ENCODE results near the gene SMOC2.

SMOC2 gene

DNA sequence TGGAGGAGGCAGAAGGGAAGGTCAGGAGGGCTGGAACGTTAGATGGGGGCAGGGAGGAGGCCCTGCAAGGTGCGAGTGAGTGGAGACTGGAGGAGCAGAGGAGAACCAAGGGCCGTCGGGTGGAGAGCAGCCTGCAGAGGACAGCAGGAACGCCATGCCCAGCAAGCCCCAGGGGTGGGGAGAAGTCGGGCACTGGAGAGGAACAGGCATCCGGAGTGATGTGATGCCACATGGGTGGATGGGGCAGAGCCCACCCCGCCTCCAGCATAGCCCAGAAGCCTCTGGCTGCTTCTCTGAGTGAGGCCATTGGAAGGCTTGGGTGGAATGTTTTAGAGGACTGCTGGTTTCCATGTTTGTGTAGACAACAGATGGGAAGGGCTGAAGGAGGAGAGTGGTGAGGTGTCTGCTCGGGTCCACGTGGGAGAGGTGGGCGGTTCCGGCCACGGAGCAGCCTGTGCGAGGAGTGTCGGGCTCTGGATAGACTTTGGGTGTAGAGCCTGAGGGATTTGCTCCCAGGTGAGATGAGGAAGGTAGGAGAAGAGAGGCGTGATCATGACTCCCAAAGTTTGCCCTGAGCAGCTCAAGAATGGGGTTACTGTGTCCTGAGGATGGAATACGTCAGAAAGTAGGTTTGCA is 221.4 kb downstream of the SMOC2 start:
- Histone ChIP-seq H3K4me3 (ENCODE audit: low read depth, low read length) (no peak overlapping the region), H3K9me3 (ENCODE audit: control insufficient read depth, insufficient read depth, low read depth, low read length) (no peaks in the 10 kb centered on the region), H3K36me3 (ENCODE audit: control insufficient read depth in 2 of 2, insufficient read depth in 1 of 2, low read length in 2 of 2) (no peaks in the 10 kb centered on the region), H3K4me1 (ENCODE audit: control insufficient read depth, insufficient read depth, low read length) (peaks cover 10% of the 10 kb centered on the region), H3K27ac (ENCODE audit: extremely low read depth, low read depth, low read length) (no peak overlapping the region)
- ChIA-PET POLR2A (no interaction called here), CTCF (no interaction called here)
- TF ChIP-seq ZNF10 (tag by site-specific recombination; IDR thresholded peaks at IDR 0.05) (no peak), BCL11B (tag by site-specific recombination; IDR thresholded peaks at IDR 0.05; ENCODE audit: low read depth) (no peak), ZNF350 (tag by site-specific recombination; IDR thresholded peaks at IDR 0.05) (no peak), ZXDB (tag by site-specific recombination; IDR thresholded peaks at IDR 0.05) (no peak), ZNF211 (tag by site-specific recombination; IDR thresholded peaks at IDR 0.05; ENCODE audit: low read depth) (no peak), ZNF221 (tag by site-specific recombination; IDR thresholded peaks at IDR 0.05; ENCODE audit: borderline replicate concordance) (no peak), ZNF426 (tag by site-specific recombination; IDR thresholded peaks at IDR 0.05) (no peak), ZNF335 (tag by site-specific recombination; conservative IDR thresholded peaks at IDR 0.05) (no peak), GLIS2 (tag by site-specific recombination; IDR thresholded peaks at IDR 0.05) (no peak)
- TF ChIP-seq, protein P1, sequence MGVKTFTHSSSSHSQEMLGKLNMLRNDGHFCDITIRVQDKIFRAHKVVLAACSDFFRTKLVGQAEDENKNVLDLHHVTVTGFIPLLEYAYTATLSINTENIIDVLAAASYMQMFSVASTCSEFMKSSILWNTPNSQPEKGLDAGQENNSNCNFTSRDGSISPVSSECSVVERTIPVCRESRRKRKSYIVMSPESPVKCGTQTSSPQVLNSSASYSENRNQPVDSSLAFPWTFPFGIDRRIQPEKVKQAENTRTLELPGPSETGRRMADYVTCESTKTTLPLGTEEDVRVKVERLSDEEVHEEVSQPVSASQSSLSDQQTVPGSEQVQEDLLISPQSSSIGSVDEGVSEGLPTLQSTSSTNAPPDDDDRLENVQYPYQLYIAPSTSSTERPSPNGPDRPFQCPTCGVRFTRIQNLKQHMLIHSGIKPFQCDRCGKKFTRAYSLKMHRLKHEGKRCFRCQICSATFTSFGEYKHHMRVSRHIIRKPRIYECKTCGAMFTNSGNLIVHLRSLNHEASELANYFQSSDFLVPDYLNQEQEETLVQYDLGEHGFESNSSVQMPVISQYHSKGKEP (tag by site-specific recombination; IDR thresholded peaks at IDR 0.05), result no peak

DNA sequence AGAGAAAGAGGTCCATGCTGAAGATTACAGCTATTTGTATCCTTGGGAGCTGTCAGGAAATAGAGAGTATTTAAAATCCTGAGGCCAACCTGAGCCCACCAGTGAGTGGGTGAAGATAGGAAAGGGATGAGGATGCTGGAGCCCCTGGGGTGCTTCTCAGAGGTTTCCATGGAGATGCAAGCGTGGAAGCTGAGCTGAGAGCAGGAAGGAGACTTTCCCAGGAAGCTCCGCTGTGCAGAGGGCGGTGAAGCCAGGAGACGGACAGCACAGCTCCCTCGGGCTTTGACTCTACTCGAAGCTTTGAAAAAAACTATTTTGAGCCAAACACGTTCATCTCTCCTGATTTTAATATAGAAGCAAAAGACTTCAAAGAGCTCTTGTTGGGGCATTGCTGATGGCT is 222.1 kb downstream of the SMOC2 start:
- Histone ChIP-seq H3K27ac (ENCODE audit: extremely low read depth, low read depth, low read length) (no peak overlapping the region), H3K9me3 (ENCODE audit: control insufficient read depth, insufficient read depth, low read depth, low read length) (no peaks in the 10 kb centered on the region), H3K4me3 (ENCODE audit: low read depth, low read length) (no peak overlapping the region), H3K36me3 (ENCODE audit: control insufficient read depth in 2 of 2, insufficient read depth in 1 of 2, low read length in 2 of 2) (no peaks in the 10 kb centered on the region), H3K4me1 (ENCODE audit: control insufficient read depth, insufficient read depth, low read length) (peaks cover 10% of the 10 kb centered on the region)
- ChIA-PET CTCF (interaction anchor here (0.9 kb wide), 1 partner anchor 51 kb away, joined by 5 read pairs; no protein-coding TSS in a partner anchor), POLR2A (no interaction called here)
- TF ChIP-seq, protein P2, sequence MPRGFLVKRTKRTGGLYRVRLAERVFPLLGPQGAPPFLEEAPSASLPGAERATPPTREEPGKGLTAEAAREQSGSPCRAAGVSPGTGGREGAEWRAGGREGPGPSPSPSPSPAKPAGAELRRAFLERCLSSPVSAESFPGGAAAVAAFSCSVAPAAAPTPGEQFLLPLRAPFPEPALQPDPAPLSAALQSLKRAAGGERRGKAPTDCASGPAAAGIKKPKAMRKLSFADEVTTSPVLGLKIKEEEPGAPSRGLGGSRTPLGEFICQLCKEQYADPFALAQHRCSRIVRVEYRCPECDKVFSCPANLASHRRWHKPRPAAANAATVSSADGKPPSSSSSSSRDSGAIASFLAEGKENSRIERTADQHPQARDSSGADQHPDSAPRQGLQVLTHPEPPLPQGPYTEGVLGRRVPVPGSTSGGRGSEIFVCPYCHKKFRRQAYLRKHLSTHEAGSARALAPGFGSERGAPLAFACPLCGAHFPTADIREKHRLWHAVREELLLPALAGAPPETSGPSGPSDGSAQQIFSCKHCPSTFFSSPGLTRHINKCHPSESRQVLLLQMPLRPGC (tag by site-specific recombination; IDR thresholded peaks at IDR 0.05), result no peak
- TF ChIP-seq ZNF585B (tag by site-specific recombination; IDR thresholded peaks at IDR 0.05) (no peak), ZFP41 (tag by site-specific recombination; IDR thresholded peaks at IDR 0.05; ENCODE audit: borderline replicate concordance) (no peak), ZNF112 (tag by site-specific recombination; IDR thresholded peaks at IDR 0.05) (no peak), KLF7 (tag by site-specific recombination; IDR thresholded peaks at IDR 0.05; ENCODE audit: borderline replicate concordance) (no peak), ZNF23 (tag by site-specific recombination; IDR thresholded peaks at IDR 0.05; ENCODE audit: borderline replicate concordance) (no peak), ZNF169 (tag by site-specific recombination; IDR thresholded peaks at IDR 0.05) (no peak), KLF1 (tag by site-specific recombination; IDR thresholded peaks at IDR 0.05) (no peak), ZNF837 (tag by site-specific recombination; IDR thresholded peaks at IDR 0.05) (no peak), HOXA7 (CRISPR knock-in tag; IDR thresholded peaks at IDR 0.05; ENCODE audit: borderline replicate concordance) (no peak), ZNF366 (tag by site-specific recombination; conservative IDR thresholded peaks at IDR 0.05) (no peak), ZNF624 (tag by site-specific recombination; IDR thresholded peaks at IDR 0.05) (no peak), YY2 (tag by site-specific recombination; IDR thresholded peaks at IDR 0.05) (no peak)
- TF ChIP-seq, protein P3, sequence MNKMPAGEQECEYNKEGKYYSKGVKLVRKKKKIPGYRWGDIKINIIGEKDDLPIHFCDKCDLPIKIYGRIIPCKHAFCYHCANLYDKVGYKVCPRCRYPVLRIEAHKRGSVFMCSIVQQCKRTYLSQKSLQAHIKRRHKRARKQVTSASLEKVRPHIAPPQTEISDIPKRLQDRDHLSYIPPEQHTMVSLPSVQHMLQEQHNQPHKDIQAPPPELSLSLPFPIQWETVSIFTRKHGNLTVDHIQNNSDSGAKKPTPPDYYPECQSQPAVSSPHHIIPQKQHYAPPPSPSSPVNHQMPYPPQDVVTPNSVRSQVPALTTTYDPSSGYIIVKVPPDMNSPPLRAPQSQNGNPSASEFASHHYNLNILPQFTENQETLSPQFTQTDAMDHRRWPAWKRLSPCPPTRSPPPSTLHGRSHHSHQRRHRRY (tag by site-specific recombination; IDR thresholded peaks at IDR 0.05), result no peak
- TF ChIP-seq, protein P4, sequence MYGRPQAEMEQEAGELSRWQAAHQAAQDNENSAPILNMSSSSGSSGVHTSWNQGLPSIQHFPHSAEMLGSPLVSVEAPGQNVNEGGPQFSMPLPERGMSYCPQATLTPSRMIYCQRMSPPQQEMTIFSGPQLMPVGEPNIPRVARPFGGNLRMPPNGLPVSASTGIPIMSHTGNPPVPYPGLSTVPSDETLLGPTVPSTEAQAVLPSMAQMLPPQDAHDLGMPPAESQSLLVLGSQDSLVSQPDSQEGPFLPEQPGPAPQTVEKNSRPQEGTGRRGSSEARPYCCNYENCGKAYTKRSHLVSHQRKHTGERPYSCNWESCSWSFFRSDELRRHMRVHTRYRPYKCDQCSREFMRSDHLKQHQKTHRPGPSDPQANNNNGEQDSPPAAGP (tag by site-specific recombination; IDR thresholded peaks at IDR 0.05), result no peak
- TF ChIP-seq, protein P5, sequence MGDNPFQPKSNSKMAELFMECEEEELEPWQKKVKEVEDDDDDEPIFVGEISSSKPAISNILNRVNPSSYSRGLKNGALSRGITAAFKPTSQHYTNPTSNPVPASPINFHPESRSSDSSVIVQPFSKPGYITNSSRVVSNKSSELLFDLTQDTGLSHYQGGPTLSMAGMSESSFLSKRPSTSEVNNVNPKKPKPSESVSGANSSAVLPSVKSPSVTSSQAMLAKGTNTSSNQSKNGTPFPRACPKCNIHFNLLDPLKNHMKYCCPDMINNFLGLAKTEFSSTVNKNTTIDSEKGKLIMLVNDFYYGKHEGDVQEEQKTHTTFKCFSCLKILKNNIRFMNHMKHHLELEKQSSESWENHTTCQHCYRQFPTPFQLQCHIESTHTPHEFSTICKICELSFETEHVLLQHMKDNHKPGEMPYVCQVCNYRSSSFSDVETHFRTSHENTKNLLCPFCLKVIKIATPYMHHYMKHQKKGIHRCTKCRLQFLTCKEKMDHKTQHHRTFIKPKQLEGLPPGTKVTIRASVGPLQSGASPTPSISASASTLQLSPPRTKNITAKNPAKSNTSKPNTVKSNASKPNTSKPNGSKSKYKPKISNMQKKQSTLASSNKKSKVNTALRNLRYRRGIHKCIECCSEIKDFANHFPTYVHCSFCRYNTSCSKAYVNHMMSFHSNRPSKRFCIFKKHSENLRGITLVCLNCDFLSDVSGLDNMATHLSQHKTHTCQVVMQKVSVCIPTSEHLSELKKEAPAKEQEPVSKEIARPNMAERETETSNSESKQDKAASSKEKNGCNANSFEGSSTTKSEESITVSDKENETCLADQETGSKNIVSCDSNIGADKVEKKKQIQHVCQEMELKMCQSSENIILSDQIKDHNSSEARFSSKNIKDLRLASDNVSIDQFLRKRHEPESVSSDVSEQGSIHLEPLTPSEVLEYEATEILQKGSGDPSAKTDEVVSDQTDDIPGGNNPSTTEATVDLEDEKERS (tag by site-specific recombination; IDR thresholded peaks at IDR 0.05), result no peak

Measured in HEK293 (cell line).